ENCODE measurements around the gene CCDC197. TPM values are rescaled to one million over a fixed set of nuclear protein-coding genes. Genes with fewer than 3 reads are reported as not detected.
A peak's percentile ranks its signal among the peaks of the same experiment; 100 is the strongest.

The CCDC197 gene
- total RNA-seq, 1 donor from 2014 or later: not detected

DNA sequence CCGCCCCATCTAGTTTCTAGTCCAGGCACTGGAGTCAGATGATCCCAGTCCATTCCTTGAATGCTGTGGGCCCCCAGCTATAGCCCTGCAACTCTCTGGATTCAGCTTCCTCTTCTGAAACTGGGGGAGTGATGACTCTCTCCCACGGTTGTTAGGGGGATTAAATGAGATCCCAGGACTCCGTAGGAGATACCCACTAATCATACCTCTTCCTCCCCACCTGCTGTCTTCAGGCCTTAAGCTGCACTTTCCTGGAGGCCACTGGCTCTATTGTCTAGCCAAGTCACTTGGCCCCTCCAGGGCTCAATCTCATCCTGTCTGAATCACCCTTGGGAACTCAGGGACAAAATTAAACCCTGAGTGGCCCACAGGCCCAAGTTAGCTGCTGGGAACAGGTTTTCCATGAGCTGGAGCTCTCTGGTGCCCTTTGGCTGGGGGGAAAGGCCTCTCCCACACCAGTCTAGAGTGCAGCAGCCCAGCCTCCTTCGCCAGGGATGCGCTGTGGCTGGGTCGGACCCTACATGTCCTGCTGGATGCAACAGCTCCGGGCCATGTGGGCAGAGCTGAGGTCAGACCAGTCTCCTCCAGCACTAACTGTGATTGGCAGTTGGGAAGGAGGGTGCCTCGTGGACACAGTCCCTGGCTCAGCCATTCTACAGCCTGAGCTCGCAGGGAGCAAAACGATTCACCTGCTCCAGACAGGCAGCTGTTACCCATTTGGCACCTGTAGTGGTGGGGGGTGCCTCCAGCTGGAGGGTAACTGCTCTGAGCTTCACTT is 14.7 kb upstream of the CCDC197 start:
- H3K36me3 ChIP-seq: no peaks in the 10 kb centered on the region
- DNase-seq (ENCODE audit: low spot score): no peak
- Mint-ChIP-seq H3K27me3 (ENCODE audit: insufficient read depth, low read depth) (peaks cover 9% of the 10 kb centered on the region), H3K4me1 (peaks cover 34% of the 10 kb centered on the region), H3K4me3 (no peak overlapping the region), H3K27ac (no peak overlapping the region), H3K9me3 (no peaks in the 10 kb centered on the region), H3K36me3 (no peaks in the 10 kb centered on the region)
- H3K4me1 ChIP-seq: peaks cover 15% of the 10 kb centered on the region
- peak overlapping the region; percentile 38 for H3K4me2 ChIP-seq
- H3K9me3 ChIP-seq (ENCODE audit: low read depth): no peaks in the 10 kb centered on the region
- H2AFZ ChIP-seq (replicated peaks): no peak overlapping the region
- TF ChIP-seq, protein P1, sequence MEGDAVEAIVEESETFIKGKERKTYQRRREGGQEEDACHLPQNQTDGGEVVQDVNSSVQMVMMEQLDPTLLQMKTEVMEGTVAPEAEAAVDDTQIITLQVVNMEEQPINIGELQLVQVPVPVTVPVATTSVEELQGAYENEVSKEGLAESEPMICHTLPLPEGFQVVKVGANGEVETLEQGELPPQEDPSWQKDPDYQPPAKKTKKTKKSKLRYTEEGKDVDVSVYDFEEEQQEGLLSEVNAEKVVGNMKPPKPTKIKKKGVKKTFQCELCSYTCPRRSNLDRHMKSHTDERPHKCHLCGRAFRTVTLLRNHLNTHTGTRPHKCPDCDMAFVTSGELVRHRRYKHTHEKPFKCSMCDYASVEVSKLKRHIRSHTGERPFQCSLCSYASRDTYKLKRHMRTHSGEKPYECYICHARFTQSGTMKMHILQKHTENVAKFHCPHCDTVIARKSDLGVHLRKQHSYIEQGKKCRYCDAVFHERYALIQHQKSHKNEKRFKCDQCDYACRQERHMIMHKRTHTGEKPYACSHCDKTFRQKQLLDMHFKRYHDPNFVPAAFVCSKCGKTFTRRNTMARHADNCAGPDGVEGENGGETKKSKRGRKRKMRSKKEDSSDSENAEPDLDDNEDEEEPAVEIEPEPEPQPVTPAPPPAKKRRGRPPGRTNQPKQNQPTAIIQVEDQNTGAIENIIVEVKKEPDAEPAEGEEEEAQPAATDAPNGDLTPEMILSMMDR (IDR thresholded peaks at IDR 0.05): no peak
- TF ChIP-seq EZH2phosphoT487 (IDR thresholded peaks at IDR 0.05): no peak
- TF ChIP-seq EZH2 (IDR thresholded peaks at IDR 0.05): no peak
- no peak overlapping the region for H3K4me3 ChIP-seq
- peaks cover 9% of the 10 kb centered on the region for H3F3A ChIP-seq (ENCODE audit: low read depth)
- H4K20me1 ChIP-seq (ENCODE audit: low read depth): no peaks in the 10 kb centered on the region
- no peak overlapping the region for H3K9ac ChIP-seq
- no peak overlapping the region for H3K27ac ChIP-seq
- H3K27me3 ChIP-seq: no peaks in the 10 kb centered on the region
- H3K79me2 ChIP-seq (ENCODE audit: low read depth): no peaks in the 10 kb centered on the region

DNA sequence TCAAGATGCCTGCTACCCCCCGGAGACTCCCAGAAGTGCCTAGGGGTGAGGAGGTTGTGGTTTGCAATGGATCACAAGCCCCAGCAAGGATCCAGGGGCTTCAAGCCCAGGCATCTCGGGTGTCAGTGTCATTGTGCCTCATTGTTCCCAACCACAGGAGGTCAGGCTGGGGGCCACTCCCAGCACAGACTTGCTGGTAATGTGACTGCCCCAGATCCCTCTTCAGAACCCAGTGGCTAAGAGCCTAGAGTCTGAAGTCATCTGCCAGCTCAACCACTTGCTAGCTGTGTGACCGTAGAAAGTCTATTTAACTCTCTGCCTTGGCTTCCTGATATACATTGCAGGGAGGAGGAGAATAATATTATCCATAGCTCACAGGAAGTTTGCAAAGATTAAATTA is 13.0 kb upstream of the CCDC197 start:
- Histone ChIP-seq H3K4me1 (peaks cover 15% of the 10 kb centered on the region), H3K79me2 (ENCODE audit: low read depth) (no peaks in the 10 kb centered on the region), H3K27ac (no peak overlapping the region), H2AFZ (replicated peaks) (no peak overlapping the region), H3K4me2 (no peak overlapping the region), H3K9me3 (ENCODE audit: low read depth) (no peaks in the 10 kb centered on the region), H3K9ac (no peak overlapping the region), H3K36me3 (no peaks in the 10 kb centered on the region), H4K20me1 (ENCODE audit: low read depth) (no peaks in the 10 kb centered on the region), H3F3A (ENCODE audit: low read depth) (peaks cover 9% of the 10 kb centered on the region), H3K4me3 (no peak overlapping the region), H3K27me3 (no peaks in the 10 kb centered on the region)
- Mint-ChIP-seq H3K27ac (no peak overlapping the region), H3K4me1 (peaks cover 35% of the 10 kb centered on the region), H3K27me3 (ENCODE audit: insufficient read depth, low read depth) (peaks cover 7% of the 10 kb centered on the region), H3K4me3 (no peak overlapping the region), H3K36me3 (no peaks in the 10 kb centered on the region), H3K9me3 (no peaks in the 10 kb centered on the region)
- DNase-seq (ENCODE audit: low spot score): no peak
- TF ChIP-seq, protein P1 (IDR thresholded peaks at IDR 0.05): no peak
- no peak for TF ChIP-seq EZH2 (IDR thresholded peaks at IDR 0.05)
- TF ChIP-seq EZH2phosphoT487 (IDR thresholded peaks at IDR 0.05): no peak

DNA sequence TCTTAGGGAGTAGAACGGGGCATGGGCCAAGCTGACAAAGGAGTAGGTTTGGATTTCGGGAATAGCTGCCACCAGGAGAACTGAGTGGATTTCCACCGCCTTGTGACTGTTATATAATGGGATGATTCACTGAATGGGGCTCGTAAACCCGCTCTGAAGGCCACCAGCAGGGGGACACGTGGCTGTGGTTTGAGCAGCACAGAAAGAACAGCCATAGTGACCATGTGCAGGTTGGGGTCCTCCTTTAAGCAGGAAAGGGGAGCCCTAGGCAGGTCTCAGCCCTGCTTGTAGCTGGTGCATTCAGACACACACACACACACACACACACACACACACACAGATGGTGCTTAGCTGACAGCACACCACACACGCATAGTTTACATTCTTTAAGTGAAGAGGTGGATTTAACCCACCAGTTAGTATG is 12.1 kb upstream of the CCDC197 start:
- H3K4me2 ChIP-seq: no peak overlapping the region

More for the DNA sequence above, 12.1 kb upstream of the CCDC197 start:
- Mint-ChIP-seq H3K4me3 (no peak overlapping the region), H3K9me3 (no peaks in the 10 kb centered on the region), H3K27me3 (ENCODE audit: insufficient read depth, low read depth) (peaks cover 9% of the 10 kb centered on the region), H3K27ac (peak overlapping the region; percentile 43), H3K4me1 (peaks cover 38% of the 10 kb centered on the region), H3K36me3 (no peaks in the 10 kb centered on the region)
- TF ChIP-seq, protein P1 (IDR thresholded peaks at IDR 0.05): peak; percentile 64
- TF ChIP-seq EZH2 (IDR thresholded peaks at IDR 0.05) (no peak), EZH2phosphoT487 (IDR thresholded peaks at IDR 0.05) (no peak)
- Histone ChIP-seq H3K79me2 (ENCODE audit: low read depth) (no peaks in the 10 kb centered on the region), H3K4me3 (no peak overlapping the region), H3K36me3 (no peaks in the 10 kb centered on the region), H3F3A (ENCODE audit: low read depth) (peaks cover 9% of the 10 kb centered on the region), H3K9ac (no peak overlapping the region), H4K20me1 (ENCODE audit: low read depth) (no peaks in the 10 kb centered on the region), H3K9me3 (ENCODE audit: low read depth) (no peaks in the 10 kb centered on the region), H2AFZ (replicated peaks) (no peak overlapping the region), H3K27me3 (no peaks in the 10 kb centered on the region), H3K4me1 (peaks cover 15% of the 10 kb centered on the region), H3K27ac (no peak overlapping the region)
- DNase-seq (ENCODE audit: low spot score): peak; percentile 65

Data from neural progenitor cell (in vitro differentiated cells).